GM10847 (cell line): ENCODE data around the gene TEX2.

Experiments used
- POLR2A ChIP-seq: IDR thresholded peaks from 2 replicates; pipeline ENCODE4 v1.6.1; 2011; ENCODE audit not compliant: insufficient read length; ENCODE audit errors: extremely low read depth

The TEX2 gene

GRCh38 chr17:64110379-64111152, 152.5 kb downstream of the TEX2 start:
- no peak for TF ChIP-seq POLR2A

- TF ChIP-seq POLR2A: no peak
These were observed 153.7 kb downstream of the TEX2 start for GRCh38 chr17:64109400-64109799.

GRCh38 chr17:64107500-64108236, 155.4 kb downstream of the TEX2 start:
- TF ChIP-seq POLR2A: no peak

GRCh38 chr17:64106918-64107317, 156.1 kb downstream of the TEX2 start:
- TF ChIP-seq POLR2A: no peak

- TF ChIP-seq POLR2A: no peak
These were observed 159.4 kb downstream of the TEX2 start for GRCh38 chr17:64103391-64104364.

- TF ChIP-seq POLR2A: no peak
These were observed 160.3 kb downstream of the TEX2 start for GRCh38 chr17:64102627-64103390.

GRCh38 chr17:64099543-64099942, 163.5 kb downstream of the TEX2 start:
- no peak for TF ChIP-seq POLR2A
